GM18526 (cell line): Measurements from ENCODE around the gene CHST3.

ENCODE experiments used
- POLR2A ChIP-seq: IDR thresholded peaks from 3 replicates; pipeline ENCODE4 v1.6.1; 2011; ENCODE audit not compliant: insufficient read length; ENCODE audit errors: extremely low read depth

Gene CHST3

GRCh38 chr10:72037266-72037665 lies 73.1 kb downstream of the CHST3 start:
- no peak for TF ChIP-seq POLR2A

GRCh38 chr10:72037811-72038210 lies 73.6 kb downstream of the CHST3 start:
- no peak for TF ChIP-seq POLR2A

DNA sequence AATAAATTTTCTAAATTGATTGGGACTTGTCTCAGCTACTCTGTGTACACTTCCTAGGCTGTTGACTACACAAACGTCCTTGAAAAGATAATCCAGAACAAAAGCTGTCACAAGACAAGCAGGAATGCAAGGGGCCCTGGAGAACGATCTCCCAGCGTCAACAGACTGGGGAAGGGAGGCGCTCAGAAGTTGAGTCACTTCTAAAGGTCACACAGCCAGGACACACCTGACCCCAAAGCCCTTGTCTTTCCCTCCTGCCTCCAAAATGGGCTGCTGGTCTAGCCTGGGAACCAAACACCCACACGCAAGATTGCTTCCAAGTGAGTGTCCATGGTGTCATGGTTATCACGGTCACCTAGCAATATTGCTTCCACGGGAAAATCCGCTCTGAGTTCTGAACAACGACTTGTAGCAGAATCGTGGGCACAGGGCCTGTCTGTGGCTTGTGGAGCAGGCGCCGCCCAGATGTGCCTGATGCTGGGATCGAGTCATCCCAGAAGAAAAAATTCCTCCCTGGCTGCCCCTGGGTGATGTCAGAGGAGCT lies 74.3 kb downstream of the CHST3 start:
- no peak for TF ChIP-seq POLR2A

- TF ChIP-seq POLR2A, result no peak
Observed at GRCh38 chr10:72039377-72039776, 75.2 kb downstream of the CHST3 start.

DNA sequence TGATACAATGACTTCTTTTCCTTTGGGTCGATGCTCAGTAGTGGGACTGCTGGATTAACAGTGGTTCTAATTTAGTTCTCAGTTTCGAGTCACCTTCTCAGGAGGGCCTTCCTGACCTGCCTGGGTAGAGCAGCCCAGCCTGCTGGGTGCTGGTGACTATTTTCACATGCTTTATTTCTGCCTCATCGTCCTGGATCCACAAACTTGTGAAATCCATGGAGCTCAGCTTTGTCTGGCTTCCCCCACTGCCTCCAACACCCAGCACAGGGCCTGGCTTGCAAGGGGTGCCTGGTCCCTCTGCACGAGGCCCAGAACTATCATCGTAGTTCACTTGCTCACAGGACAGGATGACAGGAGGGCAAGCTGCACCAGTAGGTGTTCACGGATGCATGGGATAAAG lies 77.3 kb downstream of the CHST3 start:
- no peak for TF ChIP-seq POLR2A

DNA sequence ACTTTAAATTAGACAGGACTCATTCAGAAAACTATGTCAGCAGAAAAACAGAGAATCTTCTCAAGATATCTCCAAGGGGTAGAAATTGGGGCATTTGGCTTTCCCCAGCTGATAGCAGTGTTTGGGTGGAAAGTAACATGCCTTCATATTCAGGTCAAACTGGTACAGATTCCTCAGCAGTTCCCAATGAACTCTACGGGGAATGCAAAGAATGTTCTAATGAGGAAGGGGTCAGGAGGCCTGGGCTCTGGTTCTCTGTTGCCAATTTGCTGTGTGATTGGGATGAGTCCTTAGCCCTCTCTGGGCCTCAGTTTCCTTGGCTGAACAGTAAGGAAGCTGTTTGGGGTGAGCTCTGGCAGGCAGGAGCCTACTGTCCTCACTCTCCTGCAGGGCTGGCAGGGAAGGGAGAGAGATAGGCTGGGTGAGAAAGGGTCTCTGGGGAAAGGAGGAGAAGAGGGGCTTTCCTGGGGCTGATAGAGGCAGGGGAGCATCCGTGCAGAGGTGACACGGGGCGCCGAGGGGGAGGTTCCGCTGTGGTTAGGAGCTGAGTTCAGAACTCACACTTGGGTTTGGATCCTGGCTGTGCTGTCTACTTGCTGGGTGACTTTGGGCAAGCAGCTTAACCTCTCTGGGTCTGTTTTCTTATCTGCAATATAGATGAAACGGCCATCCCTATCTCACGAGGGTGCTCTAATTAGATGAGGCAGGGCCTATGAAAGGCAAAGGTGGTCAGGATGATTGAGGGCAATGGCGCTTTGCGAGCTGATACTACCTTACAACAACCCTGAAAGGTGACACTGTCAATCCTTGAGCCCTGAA lies 79.0 kb downstream of the CHST3 start:
- TF ChIP-seq POLR2A, result no peak

GRCh38 chr10:72044417-72045041 lies 80.3 kb downstream of the CHST3 start:
- no peak for TF ChIP-seq POLR2A

GRCh38 chr10:72045586-72045985 lies 81.4 kb downstream of the CHST3 start:
- TF ChIP-seq POLR2A, result no peak

DNA sequence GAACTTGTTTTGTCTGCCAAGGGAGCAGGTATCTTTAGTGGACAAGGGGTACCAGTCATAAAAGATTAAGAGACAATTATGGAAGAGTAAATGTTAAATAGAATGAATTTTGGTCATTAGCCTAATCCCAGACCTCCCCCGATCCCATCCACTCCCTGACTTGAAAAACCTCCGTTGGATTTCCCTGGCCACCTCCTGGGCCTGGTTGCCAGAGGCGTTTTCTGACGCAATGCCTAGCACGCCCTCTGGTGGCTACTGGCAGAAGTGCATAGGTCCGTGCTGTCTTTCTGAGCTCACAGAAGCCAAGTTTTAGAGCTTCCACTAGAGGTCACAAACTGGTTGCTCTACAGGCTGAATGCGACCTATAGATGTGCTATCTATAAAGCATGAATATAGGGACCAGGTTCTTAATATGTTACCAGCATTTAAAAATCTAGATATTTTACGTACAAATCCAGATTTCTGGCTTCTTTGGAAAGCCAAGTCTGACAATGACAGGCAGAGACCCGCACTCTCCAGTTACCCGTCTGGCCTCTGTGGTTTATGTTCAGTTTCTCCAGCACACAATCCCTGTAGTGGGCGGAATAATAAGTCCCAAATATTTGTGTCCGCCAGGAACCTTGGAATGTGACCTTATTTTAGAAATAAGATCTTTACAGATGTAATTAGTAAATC lies 84.4 kb downstream of the CHST3 start:
- TF ChIP-seq POLR2A, result no peak

DNA sequence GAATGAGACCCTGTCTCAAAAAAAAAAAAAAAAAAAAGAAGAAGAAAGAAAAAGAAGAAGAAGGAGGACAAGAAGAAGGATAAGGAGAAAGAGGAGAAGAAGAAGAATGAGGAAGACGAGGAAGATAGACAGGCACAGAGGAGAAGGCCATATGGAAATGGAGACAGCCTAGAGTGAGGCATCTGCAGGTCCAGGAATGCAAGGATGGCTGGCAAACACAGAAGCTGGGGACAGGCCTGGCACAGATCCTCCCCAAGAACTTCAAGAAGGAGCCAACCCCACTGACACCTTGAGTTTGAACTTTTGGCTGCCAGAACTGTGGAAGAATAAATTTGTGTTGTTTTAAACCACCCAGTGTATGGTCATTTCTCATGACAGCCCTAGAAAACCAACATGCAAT lies 85.3 kb downstream of the CHST3 start:
- no peak for TF ChIP-seq POLR2A

DNA sequence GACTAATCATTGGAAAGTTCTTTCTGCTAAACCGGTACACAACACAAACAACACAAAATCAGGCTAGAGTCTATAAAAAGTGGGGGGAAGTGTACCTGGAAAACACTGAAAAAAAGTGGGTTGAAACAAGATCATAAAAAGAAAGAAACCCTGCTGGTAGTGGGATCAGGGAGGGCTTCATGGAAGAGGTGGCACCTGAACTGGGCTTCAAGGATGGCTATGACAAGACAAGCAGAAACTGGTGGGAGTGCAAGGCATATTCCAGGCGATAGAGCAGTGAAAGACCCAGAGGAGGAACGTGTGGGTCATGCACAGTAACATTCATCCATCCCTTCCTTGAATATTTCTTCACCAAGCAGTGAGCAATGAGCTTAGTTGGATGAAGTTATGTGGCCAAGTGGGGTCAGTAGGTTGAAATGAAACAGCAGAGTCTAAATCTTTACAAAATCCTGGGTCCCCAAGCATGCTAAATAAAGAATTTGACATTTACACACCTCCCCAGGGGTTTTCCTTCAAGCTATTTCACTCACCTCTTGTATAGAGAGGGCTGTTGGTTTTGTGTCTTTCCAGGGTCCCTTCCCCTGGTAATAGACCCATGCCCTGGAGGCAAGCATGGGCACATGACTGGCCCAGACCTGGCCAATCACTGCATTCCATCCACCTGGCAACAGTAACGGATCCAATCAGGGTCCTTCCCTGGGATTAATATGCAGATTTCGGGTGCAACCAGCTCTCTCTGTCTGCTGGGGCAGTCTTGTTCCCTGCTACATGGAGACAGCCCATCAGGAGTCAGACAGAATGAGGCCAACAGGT lies 86.0 kb downstream of the CHST3 start:
- no peak for TF ChIP-seq POLR2A

DNA sequence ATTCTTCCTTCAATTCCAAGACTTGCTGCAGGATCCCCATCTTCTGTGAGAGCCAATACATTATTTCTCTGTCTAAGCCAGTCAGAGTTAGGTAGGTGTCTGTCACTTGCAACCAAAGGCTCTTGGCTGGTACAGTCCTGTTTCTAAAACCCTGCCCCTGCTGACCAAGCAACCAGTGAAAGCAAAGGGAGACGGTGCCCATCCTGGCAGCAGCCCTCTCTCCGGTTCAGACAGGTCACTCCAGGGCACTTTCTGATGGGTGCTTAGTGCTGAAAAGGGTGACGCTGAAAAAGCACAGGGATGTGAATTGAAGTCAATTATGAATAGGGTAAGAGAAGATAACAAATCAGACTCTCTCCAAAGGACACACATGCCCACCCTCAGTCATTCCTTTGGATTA lies 86.7 kb downstream of the CHST3 start:
- TF ChIP-seq POLR2A, result no peak

GRCh38 chr10:72053690-72054089 lies 89.5 kb downstream of the CHST3 start:
- TF ChIP-seq POLR2A, result no peak

DNA sequence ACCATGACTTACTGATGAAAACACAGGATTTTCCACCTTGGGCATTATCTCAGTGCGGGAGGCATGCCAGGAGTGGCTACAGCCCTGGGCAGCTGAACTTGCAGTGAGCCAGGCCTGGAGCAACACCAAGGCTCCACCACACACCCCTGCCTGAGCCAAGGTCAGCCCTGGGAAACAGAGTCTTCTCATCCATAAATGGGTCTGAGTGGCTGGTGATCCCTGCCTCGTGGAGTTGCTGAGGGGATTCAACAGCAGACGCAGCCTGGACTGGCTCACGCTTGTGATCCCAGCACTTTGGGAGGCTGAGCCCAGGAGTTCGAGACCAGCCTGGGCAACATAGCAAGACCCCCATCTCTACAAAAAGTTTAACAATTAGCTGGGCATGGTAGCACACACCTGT lies 91.9 kb downstream of the CHST3 start:
- TF ChIP-seq POLR2A, result no peak

GRCh38 chr10:72056932-72057751 lies 92.9 kb downstream of the CHST3 start:
- TF ChIP-seq POLR2A, result no peak
